ENCODE data around the gene MT2A. TPM values are rescaled to one million over a fixed set of nuclear protein-coding genes. Genes with fewer than 3 reads are reported as not detected.
A peak's percentile ranks its signal among the peaks of the same experiment; 100 is the strongest.

The MT2A gene
- total and polyA plus RNA-seq, 2 experiments from 2014 or later = 70.3 to 1,143 TPM

- TF ChIP-seq EZH2 (IDR thresholded peaks at IDR 0.05; ENCODE audit: borderline replicate concordance) = no peak
- no peak for TF ChIP-seq CTCF (IDR thresholded peaks at IDR 0.05; ENCODE audit: poor library complexity)
- no peak for TF ChIP-seq EZH2phosphoT487 (IDR thresholded peaks at IDR 0.05; ENCODE audit: low read depth, severe bottlenecking, unreplicated experiment)
- Histone ChIP-seq H3K4me1 (ENCODE audit: insufficient read depth) (peaks cover 26% of the 10 kb centered on the region), H4K20me1 (ENCODE audit: insufficient read depth, poor library complexity, severe bottlenecking) (no peaks in the 10 kb centered on the region), H3K27me3 (peaks cover 4% of the 10 kb centered on the region), H3K9me3 (ENCODE audit: low read depth) (no peaks in the 10 kb centered on the region), H3K36me3 (replicated peaks; ENCODE audit: insufficient read depth, low read depth) (no peaks in the 10 kb centered on the region), H3K27ac (peak overlapping the region; percentile 87), H3K79me2 (no peaks in the 10 kb centered on the region), H3K4me2 (peak overlapping the region; percentile 77), H2AFZ (no peak overlapping the region), H3K4me3 (no peak overlapping the region), H3K9me2 (replicated peaks; ENCODE audit: insufficient read depth) (no peaks in the 10 kb centered on the region)
- no peak for DNase-seq (ENCODE audit: low spot score)
- 83% methylated on average over 3 of the region's 3 CpGs for WGBS (ENCODE audit: low lambda C conversion rate, missing lambda C conversion rate)
Measured at GRCh38 chr16:56606071-56606475, 2.3 kb upstream of the MT2A start.

DNA sequence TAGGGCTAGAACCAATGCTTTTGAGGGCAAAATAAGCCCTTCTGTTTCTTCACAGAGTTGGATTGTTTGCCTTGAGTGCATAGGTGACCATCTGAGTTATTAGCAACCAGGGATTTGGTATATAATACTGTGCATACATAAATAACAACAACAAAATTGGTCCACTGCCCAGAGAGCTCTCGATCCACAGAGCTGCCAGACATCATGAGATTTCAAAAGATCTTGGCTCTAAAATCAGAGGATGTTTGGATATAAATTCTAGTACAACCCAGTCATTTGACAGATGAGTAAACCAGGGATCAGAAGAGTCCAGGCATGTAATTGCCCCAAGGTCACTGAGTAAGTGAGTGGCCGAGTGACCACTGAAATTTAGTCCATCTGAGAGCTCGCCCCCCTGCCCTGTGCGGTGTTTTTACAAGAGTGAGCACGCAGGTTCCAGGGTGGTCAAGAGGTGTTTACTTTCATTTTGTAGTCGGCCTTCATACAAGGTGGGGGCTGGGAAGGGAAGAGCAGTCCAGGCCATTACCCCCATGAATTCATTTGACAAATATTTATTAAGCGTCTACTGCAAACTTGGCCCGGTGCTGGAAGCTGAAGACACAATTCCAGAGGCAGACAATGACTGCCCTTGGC is 1.8 kb upstream of the MT2A start:
- H3K4me2 ChIP-seq = peak overlapping the region; percentile 77
- no peaks in the 10 kb centered on the region for H4K20me1 ChIP-seq (ENCODE audit: insufficient read depth, poor library complexity, severe bottlenecking)
- no peak for TF ChIP-seq CTCF (IDR thresholded peaks at IDR 0.05; ENCODE audit: poor library complexity)
- TF ChIP-seq EZH2phosphoT487 (IDR thresholded peaks at IDR 0.05; ENCODE audit: low read depth, severe bottlenecking, unreplicated experiment) = no peak
- no peak for TF ChIP-seq EZH2 (IDR thresholded peaks at IDR 0.05; ENCODE audit: borderline replicate concordance)
- WGBS (ENCODE audit: low lambda C conversion rate, missing lambda C conversion rate) = 52% methylated on average over 8 of the region's 8 CpGs
- H3K4me1 ChIP-seq (ENCODE audit: insufficient read depth) = peaks cover 26% of the 10 kb centered on the region
- peaks cover 4% of the 10 kb centered on the region for H3K27me3 ChIP-seq
- no peak overlapping the region for H2AFZ ChIP-seq
- DNase-seq (ENCODE audit: low spot score) = peak; percentile 53
- H3K4me3 ChIP-seq = no peak overlapping the region
- no peaks in the 10 kb centered on the region for H3K9me2 ChIP-seq (replicated peaks; ENCODE audit: insufficient read depth)
- H3K9me3 ChIP-seq (ENCODE audit: low read depth) = no peaks in the 10 kb centered on the region
- H3K79me2 ChIP-seq = no peaks in the 10 kb centered on the region
- H3K36me3 ChIP-seq (replicated peaks; ENCODE audit: insufficient read depth, low read depth) = no peaks in the 10 kb centered on the region
- peak overlapping the region; percentile 87 for H3K27ac ChIP-seq

- H3K4me1 ChIP-seq (ENCODE audit: insufficient read depth) = peaks cover 26% of the 10 kb centered on the region
- no peaks in the 10 kb centered on the region for H3K9me2 ChIP-seq (replicated peaks; ENCODE audit: insufficient read depth)
- 59% methylated on average over 14 of the region's 14 CpGs for WGBS (ENCODE audit: low lambda C conversion rate, missing lambda C conversion rate)
- no peak for TF ChIP-seq EZH2 (IDR thresholded peaks at IDR 0.05; ENCODE audit: borderline replicate concordance)
- no peak for TF ChIP-seq EZH2phosphoT487 (IDR thresholded peaks at IDR 0.05; ENCODE audit: low read depth, severe bottlenecking, unreplicated experiment)
- no peak for TF ChIP-seq CTCF (IDR thresholded peaks at IDR 0.05; ENCODE audit: poor library complexity)
- DNase-seq (ENCODE audit: low spot score) = peak; percentile 76
- peak overlapping the region; percentile 77 for H3K4me2 ChIP-seq
- H4K20me1 ChIP-seq (ENCODE audit: insufficient read depth, poor library complexity, severe bottlenecking) = no peaks in the 10 kb centered on the region
- no peaks in the 10 kb centered on the region for H3K79me2 ChIP-seq
- no peaks in the 10 kb centered on the region for H3K36me3 ChIP-seq (replicated peaks; ENCODE audit: insufficient read depth, low read depth)
- no peak overlapping the region for H2AFZ ChIP-seq
- no peak overlapping the region for H3K4me3 ChIP-seq
- no peaks in the 10 kb centered on the region for H3K9me3 ChIP-seq (ENCODE audit: low read depth)
- peak overlapping the region; percentile 87 for H3K27ac ChIP-seq
- H3K27me3 ChIP-seq = peaks cover 4% of the 10 kb centered on the region
Measured at GRCh38 chr16:56607109-56607618, 1.2 kb upstream of the MT2A start.
